HepG2 (cell line): ENCODE data around the gene WWC1. TPM values are rescaled to one million over a fixed set of nuclear protein-coding genes. Genes with fewer than 3 reads are reported as not detected.

Source experiments
- FOXM1 ChIP-seq: sonication (generic); formaldehyde crosslinking; IDR thresholded peaks from 2 replicates; pipeline ENCODE4 v1.5.0; 2020; ENCODE audit warnings: missing genetic modification reagents
- GATAD2A ChIP-seq: IDR thresholded peaks from 2 replicates; pipeline ENCODE4 v1.6.1; 2016
- HHEX ChIP-seq: IDR thresholded peaks from 2 replicates; pipeline ENCODE4 v1.6.1; 2016; ENCODE audit warnings: control low read depth
- JARID2 ChIP-seq: sonication (generic); formaldehyde crosslinking; IDR thresholded peaks from 2 replicates; pipeline ENCODE4 v1.8.1; 2023; ENCODE audit warnings: missing genetic modification reagents, inconsistent platforms; ENCODE audit not compliant: insufficient replicate concordance
- KDM5A ChIP-seq: fragments of 200-600 bp; sonication (generic); IDR thresholded peaks from 2 replicates; pipeline ENCODE4 v1.7.0; 2018; ENCODE audit warnings: antibody characterized with exemption, mild to moderate bottlenecking, low read length, borderline replicate concordance
- PHB2 ChIP-seq: fragments of 450-650 bp; IDR thresholded peaks from 2 replicates; pipeline ENCODE4 v1.6.1; 2018; ENCODE audit not compliant: partially characterized antibody
- ZKSCAN1 ChIP-seq: fragments of 150-350 bp; IDR thresholded peaks from 2 replicates; pipeline ENCODE4 v1.6.1; 2014; ENCODE audit warnings: low read length
- ZNF101 ChIP-seq: sonication (generic); formaldehyde crosslinking; IDR thresholded peaks from 2 replicates; pipeline ENCODE4 v1.4.0; 2020; ENCODE audit warnings: mild to moderate bottlenecking, low read depth, missing genetic modification reagents, borderline replicate concordance
- ZNF512B ChIP-seq: sonication (generic); formaldehyde crosslinking; IDR thresholded peaks from 2 replicates; pipeline ENCODE4 v1.5.1; 2020; ENCODE audit warnings: missing genetic modification reagents, mild to moderate bottlenecking, borderline replicate concordance
- polyA plus RNA-seq, 8 experiments: library from polyadenylated mRNA; depleted of rRNA in 3 of 8; stranded (reverse) in 7 of 8; unstranded in 1 of 8; fragments of >200 nt; fragmentation: Illumina TruSeq in 4 of 8; extraction: Trizol in 4 of 8; gene quantifications; 2 replicates each; pipeline versions ENCODE4 v1.2.1 to v1.2.3, GENCODE V29; 2011 to 2016; ENCODE audit warnings: low read depth in 4 of 8, missing spikeins in 1 of 8, mixed read lengths in 1 of 8; ENCODE audit not compliant: insufficient read depth in 1 of 8
- total RNA-seq, 5 experiments: library from RNA; depleted of rRNA; stranded (reverse); fragments of >200 nt; fragmentation: Illumina TruSeq; extraction: Trizol; gene quantifications; 2 replicates each; pipeline ENCODE4 v1.2.3, GENCODE V29; 2016; ENCODE audit warnings: low read depth in 1 of 5
- TF ChIP-seq, protein P1 (sequence below): sonication (generic); formaldehyde crosslinking; IDR thresholded peaks from 2 replicates; pipeline ENCODE4 v1.5.0; 2020; ENCODE audit warnings: mild to moderate bottlenecking, missing genetic modification reagents, borderline replicate concordance

WWC1 gene
- total and polyA plus RNA-seq, 2 of the 13 experiments (the other 11 are each of a cell fraction or from before 2014, with no cell fraction given), result 8.3 to 17.9 TPM

DNA sequence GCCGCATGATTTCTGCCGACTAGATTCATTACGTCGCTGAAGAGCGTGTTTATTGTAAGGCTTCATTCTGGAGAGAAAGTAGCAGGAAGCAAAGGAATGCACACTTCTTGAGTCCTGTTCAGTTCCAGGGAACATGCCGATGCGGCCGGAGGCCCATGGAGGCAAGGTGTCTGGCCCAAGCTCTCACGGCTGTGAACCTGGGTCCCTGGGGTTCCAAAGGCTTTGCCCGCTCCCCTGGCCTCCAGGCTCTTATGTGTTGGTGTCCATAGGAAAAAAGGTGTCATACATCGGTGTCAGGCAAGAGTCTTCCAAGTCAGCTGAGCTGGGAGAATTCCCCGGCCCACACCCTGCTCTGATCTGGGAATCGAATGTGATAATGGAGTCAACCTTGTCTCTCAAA lies 64.7 kb downstream of the WWC1 start (continued):
- TF ChIP-seq, protein P1, sequence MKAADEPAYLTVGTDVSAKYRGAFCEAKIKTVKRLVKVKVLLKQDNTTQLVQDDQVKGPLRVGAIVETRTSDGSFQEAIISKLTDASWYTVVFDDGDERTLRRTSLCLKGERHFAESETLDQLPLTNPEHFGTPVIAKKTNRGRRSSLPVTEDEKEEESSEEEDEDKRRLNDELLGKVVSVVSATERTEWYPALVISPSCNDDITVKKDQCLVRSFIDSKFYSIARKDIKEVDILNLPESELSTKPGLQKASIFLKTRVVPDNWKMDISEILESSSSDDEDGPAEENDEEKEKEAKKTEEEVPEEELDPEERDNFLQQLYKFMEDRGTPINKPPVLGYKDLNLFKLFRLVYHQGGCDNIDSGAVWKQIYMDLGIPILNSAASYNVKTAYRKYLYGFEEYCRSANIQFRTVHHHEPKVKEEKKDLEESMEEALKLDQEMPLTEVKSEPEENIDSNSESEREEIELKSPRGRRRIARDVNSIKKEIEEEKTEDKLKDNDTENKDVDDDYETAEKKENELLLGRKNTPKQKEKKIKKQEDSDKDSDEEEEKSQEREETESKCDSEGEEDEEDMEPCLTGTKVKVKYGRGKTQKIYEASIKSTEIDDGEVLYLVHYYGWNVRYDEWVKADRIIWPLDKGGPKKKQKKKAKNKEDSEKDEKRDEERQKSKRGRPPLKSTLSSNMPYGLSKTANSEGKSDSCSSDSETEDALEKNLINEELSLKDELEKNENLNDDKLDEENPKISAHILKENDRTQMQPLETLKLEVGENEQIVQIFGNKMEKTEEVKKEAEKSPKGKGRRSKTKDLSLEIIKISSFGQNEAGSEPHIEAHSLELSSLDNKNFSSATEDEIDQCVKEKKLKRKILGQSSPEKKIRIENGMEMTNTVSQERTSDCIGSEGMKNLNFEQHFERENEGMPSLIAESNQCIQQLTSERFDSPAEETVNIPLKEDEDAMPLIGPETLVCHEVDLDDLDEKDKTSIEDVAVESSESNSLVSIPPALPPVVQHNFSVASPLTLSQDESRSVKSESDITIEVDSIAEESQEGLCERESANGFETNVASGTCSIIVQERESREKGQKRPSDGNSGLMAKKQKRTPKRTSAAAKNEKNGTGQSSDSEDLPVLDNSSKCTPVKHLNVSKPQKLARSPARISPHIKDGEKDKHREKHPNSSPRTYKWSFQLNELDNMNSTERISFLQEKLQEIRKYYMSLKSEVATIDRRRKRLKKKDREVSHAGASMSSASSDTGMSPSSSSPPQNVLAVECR (CRISPR knock-in tag), result no peak
- TF ChIP-seq FOXM1, result no peak
- TF ChIP-seq JARID2 (CRISPR knock-in tag), result no peak
- TF ChIP-seq ZNF101 (CRISPR knock-in tag), result no peak
- TF ChIP-seq GATAD2A, result no peak
- no peak for TF ChIP-seq ZKSCAN1
- no peak for TF ChIP-seq PHB2
- no peak for TF ChIP-seq HHEX
- no peak for TF ChIP-seq ZNF512B (CRISPR knock-in tag)
- TF ChIP-seq KDM5A, result no peak
